Mesothelial cell of epicardium (in vitro differentiated cells): ENCODE results near the gene LRG1. TPM values are rescaled to one million over a fixed set of nuclear protein-coding genes. Genes with fewer than 3 reads are reported as not detected.

Source experiments
- DNase-seq, 2 experiments: peaks; one replicate each; pipeline ENCODE4 v3.0.0; 2021; ENCODE audit warnings: low spot score in 2 of 2; ENCODE audit not compliant: unreplicated experiment in 2 of 2
- H3K27ac Mint-ChIP-seq: 2 replicates; pipeline ENCODE4 v1.8.0; 2021; ENCODE audit warnings: mixed read lengths
- H3K27me3 Mint-ChIP-seq: 2 replicates; pipeline ENCODE4 v1.8.0; 2021; ENCODE audit warnings: low read depth, mixed read lengths
- H3K36me3 Mint-ChIP-seq: 2 replicates; pipeline ENCODE4 v1.8.0; 2021; ENCODE audit warnings: mixed read lengths
- H3K4me1 Mint-ChIP-seq: 2 replicates; pipeline ENCODE4 v1.8.0; 2021; ENCODE audit warnings: mixed read lengths
- H3K4me3 Mint-ChIP-seq: 2 replicates; pipeline ENCODE4 v1.8.0; 2021; ENCODE audit warnings: mild to moderate bottlenecking, moderate library complexity, mixed read lengths
- H3K9me3 Mint-ChIP-seq: 2 replicates; pipeline ENCODE4 v1.8.0; 2021; ENCODE audit warnings: mixed read lengths
- CTCF ChIP-seq: fragments of 200-600 bp; sonication (generic); IDR thresholded peaks from one replicate; pipeline ENCODE4 v1.5.0; 2021; ENCODE audit warnings: antibody characterized with exemption; ENCODE audit not compliant: unreplicated experiment
- total RNA-seq: library from RNA; stranded (reverse); gene quantifications from 3 replicates; pipeline ENCODE4 v1.2.1, GENCODE V29; 2021

Gene LRG1
- total RNA-seq, 1 donor from 2014 or later: 0.16 TPM

GRCh38 chr19:4523306-4524110 lies 16.3 kb downstream of the LRG1 start:
- Mint-ChIP-seq H3K4me3 (no peak overlapping the region), H3K9me3 (no peaks in the 10 kb centered on the region), H3K4me1 (peaks cover 4% of the 10 kb centered on the region), H3K27me3 (no peaks in the 10 kb centered on the region), H3K36me3 (no peaks in the 10 kb centered on the region), H3K27ac (no peak overlapping the region)
- no peak for DNase-seq
- peak; percentile 65 for TF ChIP-seq CTCF

- Mint-ChIP-seq H3K36me3 (no peaks in the 10 kb centered on the region), H3K9me3 (no peaks in the 10 kb centered on the region), H3K27me3 (no peaks in the 10 kb centered on the region), H3K27ac (no peak overlapping the region), H3K4me3 (no peak overlapping the region), H3K4me1 (peaks cover 4% of the 10 kb centered on the region)
- DNase-seq: no peak
- no peak for TF ChIP-seq CTCF
Measured at GRCh38 chr19:4522291-4523002, 17.4 kb downstream of the LRG1 start.

GRCh38 chr19:4521888-4522242 lies 18.0 kb downstream of the LRG1 start:
- no peaks in the 10 kb centered on the region for H3K36me3 Mint-ChIP-seq

GRCh38 chr19:4521170-4521887 lies 18.5 kb downstream of the LRG1 start:
- Mint-ChIP-seq H3K27me3 (no peaks in the 10 kb centered on the region), H3K4me1 (peaks cover 4% of the 10 kb centered on the region), H3K27ac (no peak overlapping the region), H3K36me3 (no peaks in the 10 kb centered on the region), H3K4me3 (no peak overlapping the region), H3K9me3 (no peaks in the 10 kb centered on the region)
- no peak for DNase-seq
- no peak for TF ChIP-seq CTCF

More at GRCh38 chr19:4521888-4522242, 18.0 kb downstream of the LRG1 start:
- DNase-seq: no peak
- H3K27me3 Mint-ChIP-seq: no peaks in the 10 kb centered on the region
- no peak overlapping the region for H3K4me3 Mint-ChIP-seq
- no peaks in the 10 kb centered on the region for H3K9me3 Mint-ChIP-seq
- no peak for TF ChIP-seq CTCF
- peaks cover 4% of the 10 kb centered on the region for H3K4me1 Mint-ChIP-seq
- no peak overlapping the region for H3K27ac Mint-ChIP-seq

- Mint-ChIP-seq H3K27me3 (peaks cover 2% of the 10 kb centered on the region), H3K4me1 (peaks cover 4% of the 10 kb centered on the region), H3K9me3 (no peaks in the 10 kb centered on the region), H3K36me3 (no peaks in the 10 kb centered on the region), H3K27ac (peak overlapping the region; percentile 11), H3K4me3 (no peak overlapping the region)
- TF ChIP-seq CTCF: no peak
- no peak for DNase-seq
Measured at GRCh38 chr19:4519521-4520277, 20.1 kb downstream of the LRG1 start.
